Left ventricle myocardium superior (tissue), 1 donor: Measurements from ENCODE around the gene ERGIC2. TPM values are rescaled to one million over a fixed set of nuclear protein-coding genes. Genes with fewer than 3 reads are reported as not detected.
"Not testable (repeated sequence)": the region's sequence is repeated elsewhere in the genome, so short reads cannot be mapped to it uniquely, and the experiment has no call there.

Experiments used
- ATAC-seq: fragments of 200-7000 bp; cut with Tn5 transposase; one replicate; pipeline ENCODE4 v1.9.1; 2020; ENCODE audit warnings: mild to moderate bottlenecking, moderate library complexity
- DNase-seq: peaks from one replicate; pipeline ENCODE4 v3.0.0-alpha.2; 2020
- intact Hi-C: fragments of 100-400 bp; cut with micrococcal nuclease; formaldehyde crosslinking; loops from one replicate; pipeline ENCODE4 v1.11.0; 2022
- total RNA-seq: library from RNA; stranded (reverse); fragmentation: NEBNext Ultra II Directional; extraction: Animal tissue kit (Norgen Biotek cat#: 25700); gene quantifications from one replicate; pipeline ENCODE4 v1.2.1, GENCODE V29; 2021
- donor health status: DM: no; HTN: yes; CAD: no; lungs with severe emphysema.

ERGIC2 gene
- total RNA-seq, 1 donor from 2014 or later: 93.1 TPM

- intact Hi-C loops: no loop called here
- no peak for ATAC-seq
- no peak for DNase-seq
Observed at GRCh38 chr12:29310899-29311298, 70.1 kb downstream of the ERGIC2 start.

GRCh38 chr12:29309320-29309902 is 71.6 kb downstream of the ERGIC2 start:
- no peak for ATAC-seq
- intact Hi-C loops: no loop called here

GRCh38 chr12:29306682-29307081 is 74.3 kb downstream of the ERGIC2 start:
- ATAC-seq (no peak), DNase-seq (no peak)
- intact Hi-C loops: no loop called here

More at GRCh38 chr12:29309320-29309902, 71.6 kb downstream of the ERGIC2 start:
- DNase-seq: no peak

GRCh38 chr12:29306266-29306665 is 74.7 kb downstream of the ERGIC2 start:
- intact Hi-C loops: no loop called here
- ATAC-seq (no peak), DNase-seq (no peak)

- intact Hi-C loops: no loop called here
- no peak for ATAC-seq
- DNase-seq: no peak
Observed at GRCh38 chr12:29304388-29304787, 76.6 kb downstream of the ERGIC2 start.

- intact Hi-C loops: no loop called here
- ATAC-seq (no peak), DNase-seq (no peak)
Observed at GRCh38 chr12:29301114-29301513, 79.9 kb downstream of the ERGIC2 start.

GRCh38 chr12:29299633-29300032 is 81.3 kb downstream of the ERGIC2 start:
- ATAC-seq: no peak
- intact Hi-C loops: no loop called here
- DNase-seq: no peak

GRCh38 chr12:29291226-29291625 is 89.7 kb downstream of the ERGIC2 start:
- intact Hi-C loops: no loop called here

GRCh38 chr12:29290475-29290874 is 90.5 kb downstream of the ERGIC2 start:
- ATAC-seq, DNase-seq, intact Hi-C loops: not testable (repeated sequence)

More at GRCh38 chr12:29291226-29291625, 89.7 kb downstream of the ERGIC2 start:
- ATAC-seq (no peak), DNase-seq (no peak)

GRCh38 chr12:29288031-29288430 is 92.9 kb downstream of the ERGIC2 start:
- no peak for ATAC-seq
- DNase-seq: no peak
- intact Hi-C loops: no loop called here

- ATAC-seq (no peak), DNase-seq (no peak)
- intact Hi-C loops: no loop called here
Observed at GRCh38 chr12:29287622-29288021, 93.3 kb downstream of the ERGIC2 start.

Other genes starting within 250 kb of the ERGIC2 start
- 3.2 TPM for gene FAR2, start 231.9 kb downstream of the ERGIC2 start, total RNA-seq
- 0.07 TPM for gene OVCH1, start 116.5 kb upstream of the ERGIC2 start, total RNA-seq